A549 (cell line): Measurements from ENCODE around the gene MEAK7.

Experiments used
- EP300 ChIP-seq, 2 experiments: fragments of >200 bp; sonication (Bioruptor Twin); formaldehyde crosslinking; IDR thresholded peaks; 2 replicates in 1 of 2; 3 replicates in 1 of 2; pipeline ENCODE4 v1.6.1; 2016 to 2017
- HDAC2 ChIP-seq: fragments of 200-600 bp; sonication (generic); IDR thresholded peaks from 2 replicates; pipeline ENCODE4 v1.6.1; 2016
- JUNB ChIP-seq: fragments of >200 bp; sonication (Bioruptor Twin); formaldehyde crosslinking; IDR thresholded peaks from 2 replicates; pipeline ENCODE4 v1.6.1; 2016
- NR3C1 ChIP-seq: fragments of >200 bp; sonication (Bioruptor Twin); formaldehyde crosslinking; IDR thresholded peaks from 3 replicates; pipeline ENCODE4 v1.6.1; 2017
- RFX5 ChIP-seq: fragments of 450-650 bp; IDR thresholded peaks from 2 replicates; pipeline ENCODE4 v1.7.1; 2014; ENCODE audit warnings: antibody characterized with exemption, mild to moderate bottlenecking, moderate library complexity
- TF ChIP-seq, protein P1 (sequence below): fragments of 450-650 bp; IDR thresholded peaks from 2 replicates; pipeline ENCODE4 v1.6.1; 2014; ENCODE audit warnings: antibody characterized with exemption
- TF ChIP-seq, protein P2 (sequence below): fragments of >200 bp; sonication (Bioruptor Twin); formaldehyde crosslinking; IDR thresholded peaks from 3 replicates; pipeline ENCODE4 v1.5.1; 2016
- TF ChIP-seq, protein P3 (sequence below): fragments of 200-600 bp; sonication (generic); IDR thresholded peaks from 2 replicates; pipeline ENCODE4 v1.6.1; 2016; ENCODE audit warnings: antibody characterized with exemption, mild to moderate bottlenecking, moderate library complexity
- TF ChIP-seq, protein P4 (sequence below): fragments of 150-350 bp; IDR thresholded peaks from 2 replicates; pipeline ENCODE4 v1.6.1; 2014; ENCODE audit warnings: low read depth, mild to moderate bottlenecking, low read length

DNA sequence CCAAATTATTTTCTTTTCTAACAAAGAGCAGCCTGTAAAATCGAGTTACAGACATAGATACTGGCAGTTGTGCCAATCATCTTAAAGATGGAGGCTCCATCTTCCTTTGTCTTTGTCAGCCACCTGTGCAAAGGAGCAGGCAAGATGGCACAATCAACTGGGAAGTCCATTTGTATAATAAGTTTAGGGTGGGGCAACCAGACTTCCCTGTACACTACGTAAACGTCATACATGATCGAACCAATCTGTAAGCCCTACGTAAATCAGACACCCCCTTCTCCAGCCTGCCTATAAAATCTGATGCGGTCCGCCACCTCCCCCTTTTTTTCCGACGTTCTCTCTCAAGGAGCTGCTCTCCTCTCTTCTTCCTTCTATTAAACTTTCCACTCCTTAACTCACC, 31.4 kb upstream of the MEAK7 start:
- TF ChIP-seq NR3C1 (no peak), HDAC2 (no peak), EP300 (IDR thresholded peaks at IDR 0.05) (no peak), RFX5 (no peak), JUNB (no peak)
- TF ChIP-seq, protein P1, sequence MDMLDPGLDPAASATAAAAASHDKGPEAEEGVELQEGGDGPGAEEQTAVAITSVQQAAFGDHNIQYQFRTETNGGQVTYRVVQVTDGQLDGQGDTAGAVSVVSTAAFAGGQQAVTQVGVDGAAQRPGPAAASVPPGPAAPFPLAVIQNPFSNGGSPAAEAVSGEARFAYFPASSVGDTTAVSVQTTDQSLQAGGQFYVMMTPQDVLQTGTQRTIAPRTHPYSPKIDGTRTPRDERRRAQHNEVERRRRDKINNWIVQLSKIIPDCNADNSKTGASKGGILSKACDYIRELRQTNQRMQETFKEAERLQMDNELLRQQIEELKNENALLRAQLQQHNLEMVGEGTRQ, result no peak
- TF ChIP-seq, protein P2, sequence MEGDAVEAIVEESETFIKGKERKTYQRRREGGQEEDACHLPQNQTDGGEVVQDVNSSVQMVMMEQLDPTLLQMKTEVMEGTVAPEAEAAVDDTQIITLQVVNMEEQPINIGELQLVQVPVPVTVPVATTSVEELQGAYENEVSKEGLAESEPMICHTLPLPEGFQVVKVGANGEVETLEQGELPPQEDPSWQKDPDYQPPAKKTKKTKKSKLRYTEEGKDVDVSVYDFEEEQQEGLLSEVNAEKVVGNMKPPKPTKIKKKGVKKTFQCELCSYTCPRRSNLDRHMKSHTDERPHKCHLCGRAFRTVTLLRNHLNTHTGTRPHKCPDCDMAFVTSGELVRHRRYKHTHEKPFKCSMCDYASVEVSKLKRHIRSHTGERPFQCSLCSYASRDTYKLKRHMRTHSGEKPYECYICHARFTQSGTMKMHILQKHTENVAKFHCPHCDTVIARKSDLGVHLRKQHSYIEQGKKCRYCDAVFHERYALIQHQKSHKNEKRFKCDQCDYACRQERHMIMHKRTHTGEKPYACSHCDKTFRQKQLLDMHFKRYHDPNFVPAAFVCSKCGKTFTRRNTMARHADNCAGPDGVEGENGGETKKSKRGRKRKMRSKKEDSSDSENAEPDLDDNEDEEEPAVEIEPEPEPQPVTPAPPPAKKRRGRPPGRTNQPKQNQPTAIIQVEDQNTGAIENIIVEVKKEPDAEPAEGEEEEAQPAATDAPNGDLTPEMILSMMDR, result no peak
- TF ChIP-seq, protein P3, sequence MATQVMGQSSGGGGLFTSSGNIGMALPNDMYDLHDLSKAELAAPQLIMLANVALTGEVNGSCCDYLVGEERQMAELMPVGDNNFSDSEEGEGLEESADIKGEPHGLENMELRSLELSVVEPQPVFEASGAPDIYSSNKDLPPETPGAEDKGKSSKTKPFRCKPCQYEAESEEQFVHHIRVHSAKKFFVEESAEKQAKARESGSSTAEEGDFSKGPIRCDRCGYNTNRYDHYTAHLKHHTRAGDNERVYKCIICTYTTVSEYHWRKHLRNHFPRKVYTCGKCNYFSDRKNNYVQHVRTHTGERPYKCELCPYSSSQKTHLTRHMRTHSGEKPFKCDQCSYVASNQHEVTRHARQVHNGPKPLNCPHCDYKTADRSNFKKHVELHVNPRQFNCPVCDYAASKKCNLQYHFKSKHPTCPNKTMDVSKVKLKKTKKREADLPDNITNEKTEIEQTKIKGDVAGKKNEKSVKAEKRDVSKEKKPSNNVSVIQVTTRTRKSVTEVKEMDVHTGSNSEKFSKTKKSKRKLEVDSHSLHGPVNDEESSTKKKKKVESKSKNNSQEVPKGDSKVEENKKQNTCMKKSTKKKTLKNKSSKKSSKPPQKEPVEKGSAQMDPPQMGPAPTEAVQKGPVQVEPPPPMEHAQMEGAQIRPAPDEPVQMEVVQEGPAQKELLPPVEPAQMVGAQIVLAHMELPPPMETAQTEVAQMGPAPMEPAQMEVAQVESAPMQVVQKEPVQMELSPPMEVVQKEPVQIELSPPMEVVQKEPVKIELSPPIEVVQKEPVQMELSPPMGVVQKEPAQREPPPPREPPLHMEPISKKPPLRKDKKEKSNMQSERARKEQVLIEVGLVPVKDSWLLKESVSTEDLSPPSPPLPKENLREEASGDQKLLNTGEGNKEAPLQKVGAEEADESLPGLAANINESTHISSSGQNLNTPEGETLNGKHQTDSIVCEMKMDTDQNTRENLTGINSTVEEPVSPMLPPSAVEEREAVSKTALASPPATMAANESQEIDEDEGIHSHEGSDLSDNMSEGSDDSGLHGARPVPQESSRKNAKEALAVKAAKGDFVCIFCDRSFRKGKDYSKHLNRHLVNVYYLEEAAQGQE, result no peak
- TF ChIP-seq, protein P4, sequence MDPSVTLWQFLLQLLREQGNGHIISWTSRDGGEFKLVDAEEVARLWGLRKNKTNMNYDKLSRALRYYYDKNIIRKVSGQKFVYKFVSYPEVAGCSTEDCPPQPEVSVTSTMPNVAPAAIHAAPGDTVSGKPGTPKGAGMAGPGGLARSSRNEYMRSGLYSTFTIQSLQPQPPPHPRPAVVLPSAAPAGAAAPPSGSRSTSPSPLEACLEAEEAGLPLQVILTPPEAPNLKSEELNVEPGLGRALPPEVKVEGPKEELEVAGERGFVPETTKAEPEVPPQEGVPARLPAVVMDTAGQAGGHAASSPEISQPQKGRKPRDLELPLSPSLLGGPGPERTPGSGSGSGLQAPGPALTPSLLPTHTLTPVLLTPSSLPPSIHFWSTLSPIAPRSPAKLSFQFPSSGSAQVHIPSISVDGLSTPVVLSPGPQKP, result no peak
